DMS53 (cell line): ENCODE data around the gene SSBP1.
A peak's percentile ranks its signal among the peaks of the same experiment; 100 is the strongest.

Experiments used
- DNase-seq: peaks from one replicate; lab custom pipeline; 2025; lab: John Stamatoyannopoulos, UW

SSBP1 gene

DNA sequence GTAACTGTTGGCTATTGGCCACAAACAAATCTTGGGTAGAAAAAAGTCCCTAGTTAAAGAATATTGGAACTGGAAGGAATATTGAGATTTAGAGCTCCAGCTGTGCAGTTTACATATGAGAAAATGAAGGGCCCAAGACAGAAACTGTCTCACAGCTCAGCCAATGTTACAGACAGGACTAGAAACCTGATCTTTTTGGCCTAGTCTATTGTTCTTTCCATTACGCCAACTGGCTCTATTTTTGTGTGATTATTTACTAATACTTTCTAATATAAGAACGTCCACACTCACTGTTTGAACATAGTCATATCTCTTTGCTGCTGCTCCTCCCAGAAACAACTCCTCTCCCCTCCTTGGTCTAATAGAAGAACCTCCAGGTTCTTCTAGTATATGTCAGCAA, 28.8 kb upstream of the SSBP1 start:
- DNase-seq, result no peak

DNA sequence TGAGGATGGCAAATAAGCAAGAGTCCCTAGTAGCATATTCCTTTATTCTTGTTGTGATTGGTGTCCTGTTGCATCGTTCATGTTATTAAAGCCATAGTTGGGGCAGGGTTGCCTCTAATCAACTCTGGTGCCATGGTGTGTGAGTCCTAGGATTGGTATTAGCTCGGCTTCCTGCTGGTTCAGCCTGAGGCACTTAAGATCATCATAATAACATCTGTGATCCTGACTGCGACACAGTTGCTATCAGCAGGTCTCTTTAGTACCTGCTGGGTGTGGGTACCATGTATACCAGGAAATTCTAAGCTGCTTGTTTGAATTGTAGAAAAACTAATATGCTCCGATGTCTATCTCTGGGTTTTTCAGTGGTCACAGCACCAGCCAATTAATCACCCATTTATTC, 28.4 kb upstream of the SSBP1 start:
- DNase-seq, result no peak

DNA sequence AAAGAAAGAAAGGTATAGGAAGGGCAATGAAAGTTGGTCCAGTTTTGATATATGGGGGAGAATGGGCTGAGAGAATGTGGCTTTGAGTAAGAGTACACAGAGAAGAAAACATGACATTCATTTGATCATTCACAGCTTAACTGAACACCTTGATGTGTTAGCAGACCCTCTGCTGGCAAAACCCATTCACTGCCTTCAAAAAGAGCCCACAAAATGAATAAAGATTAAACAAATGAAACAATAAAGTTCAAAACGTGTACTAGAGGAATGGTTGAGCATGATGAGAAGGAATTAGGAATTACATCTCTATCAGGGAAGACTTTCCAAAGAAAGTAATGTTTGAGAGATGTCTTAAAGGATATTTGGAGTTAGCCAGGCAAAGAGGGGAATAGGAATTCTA, 27.9 kb upstream of the SSBP1 start:
- DNase-seq, result no peak

DNA sequence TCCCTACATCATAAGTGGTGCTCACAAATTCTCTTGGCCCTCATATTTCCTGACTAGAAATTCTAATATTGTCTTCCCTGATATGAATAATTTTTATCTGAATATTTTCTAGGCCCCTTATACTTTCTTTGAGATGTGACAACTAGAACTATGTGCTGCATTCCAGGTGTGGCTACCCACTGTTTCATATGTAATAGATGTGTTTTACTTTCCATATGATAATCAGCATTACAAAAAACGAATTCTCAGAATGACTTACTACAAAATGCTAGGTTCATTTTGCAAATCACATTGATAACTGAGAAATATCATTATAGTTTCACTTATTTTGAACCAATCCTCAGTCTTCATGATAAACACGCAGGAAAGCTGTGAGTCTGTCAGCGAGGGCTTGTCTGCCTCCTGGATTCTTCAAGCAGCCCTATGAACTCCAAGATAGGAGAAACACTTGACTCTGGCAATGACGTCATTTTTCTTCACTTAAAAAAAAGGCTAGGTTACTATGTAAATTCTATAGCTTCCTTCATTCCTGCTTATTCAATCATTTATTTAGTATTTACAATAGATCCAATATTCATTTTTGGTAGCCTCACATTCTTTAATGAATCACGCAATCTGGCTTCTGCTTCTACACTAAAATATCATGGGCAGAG, 25.4 kb upstream of the SSBP1 start:
- no peak for DNase-seq

DNA sequence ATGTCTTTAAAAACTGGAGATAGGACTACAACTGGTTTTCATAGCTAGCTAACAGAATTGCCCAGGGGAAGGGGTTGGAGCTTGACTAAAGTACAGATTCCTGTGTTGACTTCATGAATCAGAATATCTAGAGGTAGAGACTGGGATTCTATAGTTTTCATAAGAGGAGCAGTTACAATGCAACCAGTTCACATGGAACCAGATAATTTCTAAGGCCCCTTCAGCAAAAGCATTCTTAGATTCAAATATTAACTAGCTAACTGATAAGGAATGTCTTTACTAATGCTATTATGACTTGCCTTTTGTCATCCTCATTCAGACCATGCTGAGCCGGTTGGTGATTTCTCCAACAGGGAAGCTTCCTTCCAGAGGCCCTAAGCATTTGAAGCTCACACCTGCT, 24.3 kb upstream of the SSBP1 start:
- peak; percentile 36 for DNase-seq

DNA sequence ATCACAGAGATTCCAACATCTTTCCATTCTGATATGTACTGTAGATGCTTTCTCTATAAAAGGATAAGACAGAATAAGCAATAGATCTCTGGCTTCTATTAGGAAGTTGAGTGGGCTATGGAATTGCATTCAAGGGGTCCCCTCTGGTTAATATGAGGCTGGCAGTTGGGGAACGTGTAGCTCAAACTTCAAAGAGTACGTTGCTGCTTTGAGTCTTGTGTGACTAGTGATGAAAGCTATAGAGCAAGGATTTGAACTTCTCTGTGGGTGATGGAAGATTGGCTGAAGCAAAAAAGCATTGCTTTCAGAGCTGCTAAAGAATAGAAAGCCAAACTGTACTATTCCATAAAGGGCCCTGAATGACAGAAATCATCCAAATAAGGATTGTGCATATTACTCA, 23.6 kb upstream of the SSBP1 start:
- DNase-seq, result no peak

DNA sequence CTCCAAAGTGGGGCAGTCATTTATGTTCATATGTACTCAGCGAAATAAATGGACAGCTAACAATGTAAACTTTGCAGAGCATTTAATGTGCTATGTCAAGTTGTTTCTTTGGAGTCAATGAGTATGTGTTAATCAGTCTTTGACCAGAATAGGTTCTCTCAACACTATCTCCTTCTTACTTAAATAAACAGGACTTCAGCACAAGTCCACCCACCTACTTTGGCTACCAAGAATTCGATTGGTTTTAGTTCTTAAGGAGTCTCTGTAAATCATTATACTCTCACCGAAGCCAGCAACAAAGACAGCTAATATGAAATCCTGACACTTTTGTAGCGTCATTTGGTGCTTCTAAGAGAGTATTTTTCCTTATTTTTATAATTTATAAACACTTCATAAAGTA, 23.1 kb upstream of the SSBP1 start:
- DNase-seq, result no peak

DNA sequence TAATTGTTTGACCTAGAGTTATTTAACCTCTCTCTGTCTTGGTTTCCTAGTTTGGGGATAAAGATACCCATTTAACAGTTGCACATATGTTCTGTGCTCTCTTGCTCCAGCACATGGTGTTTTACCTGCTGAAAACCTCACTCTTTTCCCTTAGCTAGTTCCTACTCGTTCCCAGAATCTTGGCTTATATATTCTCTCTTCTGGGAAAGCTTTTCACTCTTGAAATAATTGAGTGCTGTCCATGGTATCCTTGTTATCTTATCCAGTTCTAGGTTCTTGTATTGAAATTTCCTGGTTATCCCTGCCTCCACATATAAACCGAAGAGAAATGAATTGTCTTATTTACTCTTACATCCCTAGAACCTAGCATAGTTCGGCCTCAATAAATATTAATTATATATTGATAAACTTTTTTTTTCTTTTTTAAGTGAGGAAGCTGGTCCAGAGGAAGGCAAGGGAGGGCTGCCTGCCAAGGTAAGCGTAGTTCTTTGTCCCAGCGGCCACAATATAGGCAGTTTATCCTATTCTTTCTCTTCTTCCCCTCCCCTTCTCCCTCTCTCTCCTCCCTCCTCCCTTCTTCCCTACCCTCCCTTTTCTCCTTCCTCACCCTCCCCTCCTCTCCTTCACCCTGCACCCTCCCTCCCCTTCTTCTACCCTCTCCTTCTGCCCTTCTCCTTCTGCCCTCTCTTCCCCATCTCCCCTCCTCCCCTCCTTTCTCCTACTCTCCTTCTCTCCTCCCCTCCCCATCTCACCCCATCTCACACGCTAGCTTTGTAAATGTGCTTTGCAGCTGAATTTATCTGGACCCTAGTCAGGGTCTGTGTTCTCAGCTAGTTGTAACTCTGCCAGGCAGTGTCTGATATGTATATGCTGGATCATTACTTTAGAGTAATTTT, 22.1 kb upstream of the SSBP1 start:
- DNase-seq, result no peak

DNA sequence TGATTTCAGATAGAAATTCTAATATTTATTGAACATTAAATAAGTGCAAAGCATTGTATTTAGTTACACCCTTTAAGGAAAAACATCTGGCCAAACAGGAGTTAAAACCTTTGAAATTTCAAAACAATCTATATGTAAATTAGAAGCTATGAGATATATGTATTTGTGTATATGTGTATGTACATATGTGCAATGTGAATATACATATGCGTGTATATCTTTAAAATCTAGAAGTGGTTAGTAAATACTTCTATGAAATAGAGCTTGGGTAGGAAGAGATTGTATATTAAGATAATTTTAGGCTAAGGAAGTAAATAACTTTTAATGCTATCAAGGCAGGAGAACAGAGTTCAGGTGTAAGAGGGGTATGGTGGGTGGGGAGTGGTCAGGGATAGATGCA, 20.7 kb upstream of the SSBP1 start:
- DNase-seq, result no peak

DNA sequence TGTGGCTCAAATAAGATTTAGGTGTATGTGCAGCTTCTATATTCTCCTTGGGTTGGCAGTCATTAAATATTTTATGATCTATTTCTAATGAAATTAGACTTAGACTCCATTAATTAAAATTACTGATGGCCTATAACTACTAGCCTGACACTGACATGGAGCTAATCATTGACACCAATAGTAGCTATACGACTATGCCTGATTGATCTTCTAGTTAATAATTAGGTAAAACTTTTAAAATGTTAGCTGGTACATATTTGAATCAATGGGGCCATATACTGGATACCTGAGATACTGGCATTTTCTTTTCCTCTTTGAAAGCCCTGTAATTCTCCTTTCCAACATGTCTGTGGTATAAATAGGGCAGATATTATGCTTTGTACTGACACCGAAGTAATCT, 15.6 kb upstream of the SSBP1 start:
- no peak for DNase-seq

DNA sequence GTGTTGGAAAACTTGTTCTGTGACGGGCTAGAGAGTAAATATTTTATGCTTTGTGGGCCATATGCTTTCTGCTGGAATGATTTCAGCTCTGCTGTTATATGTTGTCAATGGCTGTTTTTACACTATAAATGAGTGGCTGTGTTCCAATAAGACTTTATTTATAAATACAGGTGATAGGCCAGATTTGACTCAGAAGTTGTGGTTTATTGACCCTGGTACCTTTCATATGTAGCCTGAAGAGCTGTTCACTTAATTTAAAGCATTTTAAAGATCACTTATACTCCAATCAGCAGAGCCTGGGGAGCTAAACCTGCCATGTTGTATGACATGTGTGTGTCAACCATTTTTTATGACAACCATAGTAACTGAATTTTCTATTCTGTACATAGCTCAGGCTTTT, 9.1 kb upstream of the SSBP1 start:
- DNase-seq, result no peak

DNA sequence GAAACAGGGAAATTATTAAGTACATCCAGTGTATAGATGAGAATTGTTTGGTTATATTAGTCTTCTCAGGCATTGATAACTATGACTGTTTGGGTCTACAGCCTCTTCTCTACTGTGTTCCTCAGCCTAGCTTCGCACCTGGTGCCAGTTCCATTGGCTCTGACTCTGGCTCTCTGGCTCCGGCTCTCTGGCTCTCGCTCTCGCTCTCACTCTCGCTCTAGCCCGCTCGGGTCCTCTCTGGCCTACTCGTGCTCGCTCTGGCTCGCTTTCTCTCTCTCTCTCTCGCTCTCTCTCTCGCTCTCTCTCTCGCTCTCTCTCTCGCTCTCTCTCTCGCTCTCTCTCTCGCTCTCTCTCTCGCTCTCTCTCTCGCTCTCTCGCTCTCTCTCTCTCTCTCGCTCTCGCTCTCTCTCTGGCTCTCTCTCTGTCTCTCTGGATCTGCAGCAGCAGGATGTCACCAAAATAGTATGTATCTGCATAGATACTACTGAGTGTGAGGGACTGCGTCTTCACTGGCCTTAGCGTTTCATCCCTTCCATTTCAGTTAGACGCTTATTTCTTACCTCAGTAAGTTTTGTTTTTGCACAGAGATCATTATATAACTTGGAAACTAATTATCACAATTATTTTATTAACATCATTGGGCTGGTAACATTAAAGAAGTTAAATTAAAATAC, 6.5 kb upstream of the SSBP1 start:
- no peak for DNase-seq

DNA sequence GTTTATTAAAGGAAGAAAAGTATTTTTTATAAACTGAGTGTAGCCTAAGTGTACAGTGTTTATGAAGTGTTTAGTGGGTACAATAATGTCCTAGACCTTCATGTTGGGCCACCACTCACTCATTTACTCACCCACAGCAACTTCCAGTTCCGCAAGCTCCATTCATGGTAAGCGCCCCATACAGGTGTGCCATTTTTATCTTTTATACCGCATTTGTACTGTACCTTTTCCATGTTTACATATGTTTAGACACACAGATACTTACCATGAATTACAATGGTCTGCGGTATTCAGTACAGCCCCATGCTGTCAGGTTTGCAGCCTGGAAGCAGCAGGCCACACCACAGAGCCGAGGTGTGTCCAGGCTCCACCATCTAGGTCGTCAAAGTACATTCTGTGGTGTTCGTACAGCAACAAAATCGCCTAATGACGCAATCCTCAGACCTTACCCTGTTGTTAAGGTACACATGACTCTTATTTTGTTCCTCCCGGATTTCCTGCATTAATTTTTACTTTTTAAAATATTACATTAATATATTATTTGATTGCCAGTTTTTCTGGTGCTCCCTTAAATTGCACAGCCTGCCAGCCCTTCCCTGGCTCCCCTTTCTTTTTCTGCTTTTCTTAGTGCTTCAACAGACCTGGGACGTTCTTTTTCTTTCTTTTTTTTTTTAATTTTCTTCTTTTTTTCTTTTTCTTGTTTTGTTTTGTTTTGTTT, 881 bp upstream of the SSBP1 start:
- peak; percentile 81 for DNase-seq

DNA sequence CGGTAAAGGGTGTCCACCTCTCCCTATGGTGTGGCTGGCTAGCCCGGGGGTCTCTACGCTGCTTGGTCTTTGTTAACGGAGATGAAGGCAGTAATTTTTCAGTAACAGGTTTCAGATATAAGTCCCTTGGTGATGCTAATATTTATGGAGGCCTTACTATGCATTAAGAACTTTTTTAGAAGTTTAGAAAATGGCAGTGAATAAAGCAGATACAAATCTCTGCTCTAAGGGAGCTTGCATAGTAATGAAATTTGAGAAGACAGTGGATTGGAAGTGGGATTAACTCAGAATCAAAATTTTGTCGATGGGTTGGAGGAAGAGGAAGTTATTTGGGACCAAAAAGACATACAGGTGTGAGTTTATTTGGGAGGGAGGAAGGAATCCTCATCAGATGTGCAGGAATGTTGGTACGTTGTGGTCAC, 445 bp downstream of the SSBP1 start:
- DNase-seq, result no peak

DNA sequence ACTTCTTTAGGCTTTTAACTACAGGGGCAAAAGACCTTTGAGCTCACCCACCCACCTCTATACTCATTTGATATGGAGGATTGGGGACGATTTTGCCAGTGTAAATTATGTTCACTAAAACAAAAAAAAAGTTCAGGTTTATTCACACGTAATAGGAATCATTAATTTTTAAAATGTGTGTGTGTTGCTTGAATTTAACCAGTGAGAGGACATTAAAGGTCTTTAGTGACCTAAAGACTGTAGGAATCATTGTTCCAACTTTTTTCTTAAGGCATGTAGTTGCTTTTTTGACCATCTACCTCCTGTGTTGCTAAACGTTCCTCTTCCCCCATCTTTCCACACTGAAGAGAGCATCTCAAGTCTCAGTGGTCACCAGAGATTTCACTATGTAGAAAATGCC, 1.1 kb downstream of the SSBP1 start:
- DNase-seq, result no peak

DNA sequence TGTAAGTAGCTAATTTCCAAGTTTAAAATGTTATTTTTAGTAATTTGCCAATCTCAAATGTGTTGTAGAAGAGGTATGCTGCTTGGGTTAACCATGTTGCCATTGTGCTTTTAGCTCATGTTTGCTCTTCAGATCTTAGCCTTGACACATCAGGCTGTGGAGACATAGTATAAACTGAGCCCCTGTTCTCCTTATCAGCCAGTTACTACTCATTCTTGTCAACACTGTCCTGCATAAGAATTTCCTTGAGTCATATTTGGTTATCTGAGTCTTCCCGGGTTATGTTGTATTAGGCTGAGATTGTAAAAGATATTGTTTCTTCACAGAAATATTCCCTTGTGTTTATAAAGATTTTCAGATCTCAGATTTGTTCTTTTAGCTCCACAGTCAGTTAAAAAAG, 4.1 kb downstream of the SSBP1 start:
- DNase-seq, result no peak

DNA sequence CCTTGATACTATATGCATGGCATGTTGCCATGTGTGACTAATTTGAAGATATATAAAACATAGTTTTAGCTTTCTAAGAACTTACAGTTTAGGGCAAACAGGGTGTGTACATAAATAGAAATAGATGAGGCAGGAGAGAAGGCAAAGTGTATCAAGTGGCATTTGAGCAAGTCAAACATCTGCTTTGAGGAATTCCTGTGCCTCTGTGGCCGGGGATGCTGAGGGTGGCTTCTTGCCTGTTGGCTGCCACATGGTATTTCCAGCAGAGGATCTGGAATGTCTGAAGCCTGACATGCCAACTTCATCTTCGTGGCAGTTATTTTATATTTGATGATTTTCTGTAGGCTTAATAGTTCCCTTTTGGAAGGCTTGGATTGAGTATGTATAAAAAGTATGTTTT, 6.0 kb downstream of the SSBP1 start:
- DNase-seq, result no peak

DNA sequence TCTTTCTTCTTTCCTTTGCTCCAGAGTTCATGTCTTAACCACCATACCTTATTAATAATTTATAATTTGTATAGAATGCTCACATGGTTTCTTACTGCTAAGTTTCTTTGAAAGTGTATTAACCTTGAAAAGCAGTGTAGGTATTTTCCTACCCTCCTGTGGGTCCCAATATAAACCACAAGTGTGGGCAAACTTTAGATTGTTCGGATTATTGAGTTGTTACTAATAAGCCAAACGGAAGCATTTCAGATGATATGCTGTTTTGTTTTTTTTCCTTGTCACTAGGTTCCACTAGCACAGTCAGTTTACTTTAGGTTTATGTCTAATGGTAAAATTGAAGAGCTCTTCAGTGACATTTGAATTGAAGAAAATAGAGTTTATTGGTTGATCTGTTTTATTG, 10.2 kb downstream of the SSBP1 start:
- no peak for DNase-seq

DNA sequence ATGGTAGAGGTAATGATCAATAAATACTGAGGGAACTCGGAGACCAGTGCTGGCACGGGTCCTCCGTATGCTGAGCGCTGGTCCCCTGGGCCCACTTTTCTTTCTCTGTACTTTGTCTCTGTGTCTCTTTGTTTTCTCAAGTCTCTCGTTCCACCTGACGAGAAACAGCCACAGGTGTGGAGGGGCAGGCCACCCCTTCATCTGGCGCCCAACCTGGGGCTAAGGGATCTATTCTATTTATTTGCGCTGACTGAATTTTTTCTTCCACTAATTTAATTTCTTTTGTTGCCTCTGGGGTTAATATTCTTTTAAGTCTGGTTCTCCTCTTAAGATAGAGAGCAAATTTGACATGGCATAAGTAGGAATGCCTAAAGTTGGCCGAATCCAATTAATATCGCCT, 13.7 kb downstream of the SSBP1 start:
- peak; percentile 36 for DNase-seq

DNA sequence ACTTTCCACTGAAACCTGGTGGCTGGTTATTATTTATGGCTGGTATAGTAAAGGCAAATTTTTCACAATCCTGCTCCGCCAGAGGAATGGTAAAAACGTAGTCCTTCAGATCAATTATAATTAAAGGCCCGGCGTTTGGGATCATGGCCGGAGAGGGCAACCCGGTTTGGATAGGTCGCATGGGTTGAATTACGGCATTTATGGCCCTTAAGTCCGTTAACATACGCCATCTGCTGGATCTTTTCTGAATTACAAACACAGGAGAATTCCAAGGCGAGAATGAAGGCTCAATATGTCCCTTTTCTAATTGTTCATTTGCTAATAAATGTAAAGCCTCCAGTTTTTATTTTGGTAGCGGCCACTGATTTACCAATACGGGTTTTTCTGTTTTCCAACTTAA, 14.5 kb downstream of the SSBP1 start:
- DNase-seq, result peak; percentile 64

DNA sequence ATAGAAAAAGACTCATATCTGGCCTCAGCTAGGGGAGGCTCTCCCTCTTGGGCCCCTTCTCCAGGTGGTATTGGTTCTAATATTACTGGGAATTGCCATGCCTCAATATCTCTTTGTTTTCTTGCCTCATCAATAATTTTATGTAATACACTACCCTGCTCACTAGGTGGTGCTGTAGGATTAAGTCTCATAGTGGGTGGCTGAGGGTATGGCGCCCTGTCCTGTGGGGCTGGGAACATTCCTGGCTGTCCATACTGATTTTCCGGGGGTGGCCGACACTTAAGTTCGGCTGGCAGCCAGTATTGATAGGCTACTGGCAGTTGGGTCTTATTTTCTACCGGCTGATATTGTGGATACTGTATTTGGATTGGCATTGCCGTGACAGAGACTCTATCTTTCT, 16.8 kb downstream of the SSBP1 start:
- peak; percentile 66 for DNase-seq

DNA sequence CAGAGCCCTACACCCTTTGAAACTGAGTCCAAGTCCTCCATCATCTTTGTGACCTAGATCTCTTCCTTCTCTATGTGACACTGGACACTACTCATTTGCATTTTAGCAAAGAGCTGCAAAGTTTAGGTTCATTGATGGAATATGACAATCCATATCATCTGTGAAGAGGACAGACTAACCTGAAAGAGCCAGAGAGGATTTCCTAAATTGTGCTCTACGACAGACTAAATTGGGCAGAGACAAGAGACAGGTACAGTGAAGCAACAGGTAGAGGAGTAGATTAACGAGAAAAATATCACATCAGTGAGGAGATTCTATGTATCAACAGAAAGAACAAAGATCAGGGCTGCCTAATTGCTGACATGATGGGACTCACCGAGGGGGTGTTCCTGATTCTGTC, 25.6 kb downstream of the SSBP1 start, which contains the start of gene TAS2R3:
Gene TAS2R3, plus strand, starts transcription at position 301 of the 400 bp plus-strand sequence. Its CDS starts 62 bp downstream, at position 363.
- DNase-seq, result no peak
